Sigmoid colon (tissue), 4 donors: ENCODE measurements around the gene TTLL10.

Source experiments
- EP300 ChIP-seq, 4 donors: sonication (generic); formaldehyde crosslinking; IDR thresholded peaks; one replicate each; pipeline ENCODE4 v1.6.1; 2017; ENCODE audit warnings: antibody characterized with exemption in 4 of 4
- POLR2A ChIP-seq, 2 donors: fragments of 450-650 bp; IDR thresholded peaks; one replicate each; pipeline ENCODE4 v1.6.1; 2016; ENCODE audit warnings: antibody characterized with exemption in 2 of 2, mild to moderate bottlenecking in 2 of 2, moderate library complexity in 2 of 2
- POLR2AphosphoS5 ChIP-seq, 4 donors: sonication (generic); formaldehyde crosslinking; IDR thresholded peaks; one replicate each; pipeline ENCODE4 v1.6.1; 2017; ENCODE audit warnings: antibody characterized with exemption in 4 of 4
- TF ChIP-seq, protein P1 (sequence below), 4 experiments: fragments of 450-650 bp in 3 of 4; fragments of 200-600 bp in 1 of 4; IDR thresholded peaks; one replicate each; pipeline ENCODE4 v1.5.1; 2016 to 2019; ENCODE audit warnings: antibody characterized with exemption in 4 of 4, mild to moderate bottlenecking in 3 of 4, moderate library complexity in 2 of 4

DNA sequence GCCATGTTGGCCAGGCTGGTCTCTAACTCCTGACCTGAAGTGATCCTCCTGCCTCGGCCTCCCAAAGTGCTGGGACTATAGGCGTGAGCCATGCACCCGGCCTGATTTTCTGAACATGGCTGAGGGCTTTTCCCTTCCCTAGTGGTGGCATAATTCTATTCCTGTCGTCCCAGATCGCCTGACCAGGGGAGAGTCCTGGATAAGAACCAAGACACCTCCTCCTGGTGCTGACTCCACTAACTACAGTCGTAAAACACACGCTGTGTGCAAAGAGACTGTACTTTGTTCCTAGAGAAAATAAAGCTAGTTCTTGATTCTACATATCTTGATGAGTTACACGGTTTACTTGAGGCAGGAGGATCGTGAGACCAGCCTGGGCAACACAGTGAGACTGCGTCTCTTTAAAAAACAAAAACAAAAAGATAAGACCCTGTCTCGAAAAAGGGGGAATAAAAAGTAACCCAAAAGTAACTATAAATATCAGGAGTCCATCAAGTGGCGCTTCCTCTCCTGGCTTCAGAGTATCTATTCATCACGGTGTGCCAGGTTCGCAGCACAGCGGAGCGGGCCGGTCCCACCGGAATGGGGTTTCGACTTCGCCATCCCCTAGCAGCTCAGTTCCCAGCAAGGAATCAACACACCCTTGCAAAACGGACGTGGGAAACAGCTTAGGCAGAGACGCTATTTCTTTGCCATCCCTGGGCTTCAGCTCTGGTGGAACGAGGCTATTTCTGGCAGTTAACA lies 57.1 kb downstream of the TTLL10 start:
- TF ChIP-seq, protein P1, sequence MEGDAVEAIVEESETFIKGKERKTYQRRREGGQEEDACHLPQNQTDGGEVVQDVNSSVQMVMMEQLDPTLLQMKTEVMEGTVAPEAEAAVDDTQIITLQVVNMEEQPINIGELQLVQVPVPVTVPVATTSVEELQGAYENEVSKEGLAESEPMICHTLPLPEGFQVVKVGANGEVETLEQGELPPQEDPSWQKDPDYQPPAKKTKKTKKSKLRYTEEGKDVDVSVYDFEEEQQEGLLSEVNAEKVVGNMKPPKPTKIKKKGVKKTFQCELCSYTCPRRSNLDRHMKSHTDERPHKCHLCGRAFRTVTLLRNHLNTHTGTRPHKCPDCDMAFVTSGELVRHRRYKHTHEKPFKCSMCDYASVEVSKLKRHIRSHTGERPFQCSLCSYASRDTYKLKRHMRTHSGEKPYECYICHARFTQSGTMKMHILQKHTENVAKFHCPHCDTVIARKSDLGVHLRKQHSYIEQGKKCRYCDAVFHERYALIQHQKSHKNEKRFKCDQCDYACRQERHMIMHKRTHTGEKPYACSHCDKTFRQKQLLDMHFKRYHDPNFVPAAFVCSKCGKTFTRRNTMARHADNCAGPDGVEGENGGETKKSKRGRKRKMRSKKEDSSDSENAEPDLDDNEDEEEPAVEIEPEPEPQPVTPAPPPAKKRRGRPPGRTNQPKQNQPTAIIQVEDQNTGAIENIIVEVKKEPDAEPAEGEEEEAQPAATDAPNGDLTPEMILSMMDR (IDR thresholded peaks at IDR 0.05) = no peak
- TF ChIP-seq EP300 (IDR thresholded peaks at IDR 0.05) (no peak), POLR2A (IDR thresholded peaks at IDR 0.05) (peak in 1 of 2 donors; percentile 10), POLR2AphosphoS5 (IDR thresholded peaks at IDR 0.05) (no peak)
